Stimulated activated CD4-positive, alpha-beta T cell treated with anti-CD3 and anti-CD28 coated beads, TNF-alpha, amount 100 ng/mL, for 48 hours (primary cell): Measurements from ENCODE around the gene GLRX5.
A peak's percentile ranks its signal among the peaks of the same experiment; 100 is the strongest.

Experiments used
- DNase-seq, 3 donors: peaks; one replicate each; pipeline ENCODE4 v3.0.0-alpha.2; 2020; ENCODE audit warnings: low read depth in 3 of 3

Gene GLRX5

GRCh38 chr14:95534299-95535225 lies at the start of gene GLRX5:
Gene GLRX5, plus strand, starts transcription at chr14:95535050. Its CDS starts 40 bp downstream, at chr14:95535090.
- DNase-seq, result peak; percentile 91 to 96 (median 92)

- DNase-seq, result no peak
Measured at GRCh38 chr14:95485222-95485819, 49.5 kb upstream of the GLRX5 start.

- DNase-seq, result no peak
Measured at GRCh38 chr14:95486875-95487668, 47.8 kb upstream of the GLRX5 start.

GRCh38 chr14:95487669-95488084 lies 47.2 kb upstream of the GLRX5 start:
- DNase-seq, result no peak

GRCh38 chr14:95488376-95489213 lies 46.3 kb upstream of the GLRX5 start:
- no peak for DNase-seq

GRCh38 chr14:95489214-95490137 lies 45.4 kb upstream of the GLRX5 start:
- DNase-seq, result no peak

GRCh38 chr14:95490138-95490509 lies 44.7 kb upstream of the GLRX5 start:
- DNase-seq, result no peak

- DNase-seq, result no peak
Measured at GRCh38 chr14:95490727-95491451, 44.0 kb upstream of the GLRX5 start.

- no peak for DNase-seq
Measured at GRCh38 chr14:95491936-95492608, 42.8 kb upstream of the GLRX5 start.

GRCh38 chr14:95493503-95493902 lies 41.3 kb upstream of the GLRX5 start:
- DNase-seq, result no peak

- no peak for DNase-seq
Measured at GRCh38 chr14:95493976-95494375, 40.9 kb upstream of the GLRX5 start.

GRCh38 chr14:95494456-95494855 lies 40.4 kb upstream of the GLRX5 start:
- DNase-seq, result no peak

- DNase-seq, result no peak
Measured at GRCh38 chr14:95495076-95495475, 39.8 kb upstream of the GLRX5 start.

- DNase-seq, result no peak
Measured at GRCh38 chr14:95495538-95496025, 39.3 kb upstream of the GLRX5 start.

- no peak for DNase-seq
Measured at GRCh38 chr14:95496111-95496681, 38.7 kb upstream of the GLRX5 start.

GRCh38 chr14:95496690-95497259 lies 38.1 kb upstream of the GLRX5 start:
- DNase-seq, result no peak

- DNase-seq, result no peak
Measured at GRCh38 chr14:95497561-95498011, 37.3 kb upstream of the GLRX5 start.
